Fibroblast of villous mesenchyme (primary cell): ENCODE measurements around the gene GNLY. TPM values are rescaled to one million over a fixed set of nuclear protein-coding genes. Genes with fewer than 3 reads are reported as not detected.
A peak's percentile ranks its signal among the peaks of the same experiment; 100 is the strongest.

ENCODE experiments used
- DNase-seq: peaks from one replicate; pipeline ENCODE4 v3.0.0-alpha.2; 2010; ENCODE audit warnings: low read depth
- H3K4me3 ChIP-seq: 2 replicates; pipeline ENCODE4 v1.5.1; 2011; ENCODE audit warnings: low read depth, mild to moderate bottlenecking, low read length
- total RNA-seq: library from RNA; depleted of rRNA; stranded (reverse); fragments of >200 nt; gene quantifications from 2 replicates; pipeline ENCODE4 v1.2.3, GENCODE V29; 2012
- TF ChIP-seq, protein P1 (sequence below): IDR thresholded peaks from 2 replicates; pipeline ENCODE4 v1.5.1; 2012; ENCODE audit warnings: low read depth, mild to moderate bottlenecking, low read length; ENCODE audit not compliant: insufficient read depth

GNLY gene
- total RNA-seq, 1 donor, result not detected

GRCh38 chr2:85719609-85720240, 25.6 kb downstream of the GNLY start:
- TF ChIP-seq, protein P1, sequence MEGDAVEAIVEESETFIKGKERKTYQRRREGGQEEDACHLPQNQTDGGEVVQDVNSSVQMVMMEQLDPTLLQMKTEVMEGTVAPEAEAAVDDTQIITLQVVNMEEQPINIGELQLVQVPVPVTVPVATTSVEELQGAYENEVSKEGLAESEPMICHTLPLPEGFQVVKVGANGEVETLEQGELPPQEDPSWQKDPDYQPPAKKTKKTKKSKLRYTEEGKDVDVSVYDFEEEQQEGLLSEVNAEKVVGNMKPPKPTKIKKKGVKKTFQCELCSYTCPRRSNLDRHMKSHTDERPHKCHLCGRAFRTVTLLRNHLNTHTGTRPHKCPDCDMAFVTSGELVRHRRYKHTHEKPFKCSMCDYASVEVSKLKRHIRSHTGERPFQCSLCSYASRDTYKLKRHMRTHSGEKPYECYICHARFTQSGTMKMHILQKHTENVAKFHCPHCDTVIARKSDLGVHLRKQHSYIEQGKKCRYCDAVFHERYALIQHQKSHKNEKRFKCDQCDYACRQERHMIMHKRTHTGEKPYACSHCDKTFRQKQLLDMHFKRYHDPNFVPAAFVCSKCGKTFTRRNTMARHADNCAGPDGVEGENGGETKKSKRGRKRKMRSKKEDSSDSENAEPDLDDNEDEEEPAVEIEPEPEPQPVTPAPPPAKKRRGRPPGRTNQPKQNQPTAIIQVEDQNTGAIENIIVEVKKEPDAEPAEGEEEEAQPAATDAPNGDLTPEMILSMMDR, result no peak

DNA sequence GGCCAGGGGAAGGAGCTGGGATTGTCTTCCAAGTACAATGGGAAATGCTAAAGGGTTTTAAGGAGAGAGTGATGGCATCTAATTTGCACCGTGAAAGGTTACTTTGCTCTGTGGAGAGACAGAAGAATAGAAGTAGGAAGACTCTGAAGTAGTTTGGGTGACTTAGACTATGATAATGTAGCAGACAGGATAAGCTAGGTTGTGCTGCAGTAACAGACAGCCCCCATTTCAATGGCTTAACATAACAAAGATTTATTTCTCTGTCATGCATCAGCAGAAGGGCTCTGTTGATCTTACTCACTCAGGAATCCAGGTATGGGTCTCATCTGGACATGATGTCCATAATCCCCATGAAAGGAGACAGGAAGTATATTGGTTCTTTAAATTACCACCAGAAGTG, 26.4 kb downstream of the GNLY start:
- no peak overlapping the region for H3K4me3 ChIP-seq
- DNase-seq, result no peak
- TF ChIP-seq, protein P1, result no peak

More at GRCh38 chr2:85719609-85720240, 25.6 kb downstream of the GNLY start:
- H3K4me3 ChIP-seq, result no peak overlapping the region
- DNase-seq, result no peak

DNA sequence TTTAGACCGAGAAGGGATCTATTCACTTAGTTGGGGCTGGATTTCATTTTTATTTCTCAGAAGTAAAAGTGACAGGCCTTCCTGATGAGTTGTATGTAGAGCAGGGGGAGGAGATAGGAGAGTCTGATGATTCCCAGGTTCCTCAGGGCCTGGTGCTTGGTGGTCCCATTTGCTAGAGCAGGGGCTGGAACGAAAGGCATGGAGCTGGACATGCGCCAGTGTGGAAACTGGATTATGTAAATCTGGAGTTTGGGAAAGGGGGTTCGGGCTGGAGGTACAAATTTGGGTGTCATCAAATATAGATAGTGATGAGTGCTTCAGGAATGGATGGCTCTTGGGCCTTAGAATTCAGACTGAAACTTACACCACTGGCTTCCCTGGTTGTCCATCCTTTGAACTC, 27.5 kb downstream of the GNLY start:
- H3K4me3 ChIP-seq, result no peak overlapping the region
- TF ChIP-seq, protein P1, result no peak
- no peak for DNase-seq

GRCh38 chr2:85722519-85722918, 28.4 kb downstream of the GNLY start:
- DNase-seq, result no peak
- TF ChIP-seq, protein P1, result no peak
- H3K4me3 ChIP-seq, result no peak overlapping the region

- TF ChIP-seq, protein P1, result no peak
- H3K4me3 ChIP-seq, result no peak overlapping the region
- DNase-seq, result peak; percentile 54
These were observed 29.7 kb downstream of the GNLY start for GRCh38 chr2:85723707-85724360.

DNA sequence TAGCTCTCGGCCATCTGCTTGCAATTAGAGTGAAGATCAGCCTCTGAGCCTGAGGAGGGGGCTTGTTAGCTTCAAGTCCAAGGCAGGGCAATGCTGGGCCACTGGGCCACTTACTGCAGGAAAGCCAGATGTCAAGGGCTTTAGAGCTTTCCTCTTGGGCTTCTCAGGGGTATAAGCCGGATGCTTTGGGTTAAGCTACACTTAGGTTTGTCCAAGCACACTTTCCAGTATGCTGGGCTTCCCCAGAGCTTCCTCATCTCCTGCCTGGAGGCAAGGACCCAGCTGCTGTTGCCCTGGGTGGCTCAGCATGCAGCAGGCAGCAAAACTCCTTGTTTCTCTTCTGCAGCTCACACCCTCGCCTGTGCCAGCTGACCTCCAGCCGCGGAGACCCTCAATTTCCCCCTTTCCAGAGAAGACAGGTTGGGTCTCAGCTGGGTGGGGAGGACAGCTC, 30.6 kb downstream of the GNLY start:
- no peak for DNase-seq
- no peak overlapping the region for H3K4me3 ChIP-seq
- TF ChIP-seq, protein P1, result no peak

DNA sequence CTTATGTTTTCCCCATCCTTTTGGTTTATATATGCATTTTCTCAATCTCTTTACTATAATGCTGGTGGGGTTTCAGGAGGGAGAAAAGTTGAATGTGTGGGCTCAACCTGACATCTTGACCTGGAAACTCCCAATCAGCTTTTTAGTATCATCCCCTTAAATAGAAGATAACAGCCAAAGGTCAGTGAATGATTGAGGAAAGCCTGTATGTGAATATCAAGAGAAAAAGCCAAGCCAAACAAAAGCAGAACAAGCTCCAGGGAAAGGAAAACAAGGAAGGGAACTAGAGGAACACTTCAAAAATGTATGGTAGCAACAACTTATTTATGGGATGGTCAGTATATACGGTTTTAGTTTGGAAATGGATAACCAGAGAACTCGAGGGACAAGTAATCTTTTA, 31.3 kb downstream of the GNLY start:
- DNase-seq, result no peak
- TF ChIP-seq, protein P1, result no peak
- no peak overlapping the region for H3K4me3 ChIP-seq
